HG02610 (cell line): ENCODE data around the gene IL1F10.
A peak's percentile ranks its signal among the peaks of the same experiment; 100 is the strongest.

Experiments used
- ATAC-seq: cut with Tn5 transposase; IDR thresholded peaks from one replicate; pipeline ENCODE4 v1.9.1; 2021; ENCODE audit warnings: mild to moderate bottlenecking, moderate library complexity; ENCODE audit not compliant: unreplicated experiment

IL1F10 gene

DNA sequence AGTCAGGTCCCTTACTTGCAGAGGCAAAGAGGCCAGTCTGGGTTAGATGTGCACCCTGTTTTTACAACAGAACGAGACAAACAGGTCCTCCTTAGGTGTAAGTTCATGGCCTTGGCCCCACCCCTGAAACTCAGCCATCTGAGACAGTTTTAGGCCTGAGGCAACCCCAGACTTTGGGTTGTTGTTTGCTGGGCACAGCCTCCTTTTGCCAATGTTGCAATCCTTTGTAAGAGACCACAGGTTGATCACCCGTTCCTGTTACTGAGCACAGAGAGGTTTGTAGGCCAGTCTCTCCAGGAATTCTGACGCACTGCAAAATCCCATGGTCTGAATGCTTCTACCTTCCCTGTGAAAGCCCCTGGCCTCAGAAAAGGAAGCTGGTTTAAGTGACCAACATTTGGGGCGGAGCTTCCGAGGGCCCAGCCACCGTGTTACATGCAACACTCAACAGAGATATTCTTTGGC, 44.1 kb downstream of the IL1F10 start:
- no peak for ATAC-seq

DNA sequence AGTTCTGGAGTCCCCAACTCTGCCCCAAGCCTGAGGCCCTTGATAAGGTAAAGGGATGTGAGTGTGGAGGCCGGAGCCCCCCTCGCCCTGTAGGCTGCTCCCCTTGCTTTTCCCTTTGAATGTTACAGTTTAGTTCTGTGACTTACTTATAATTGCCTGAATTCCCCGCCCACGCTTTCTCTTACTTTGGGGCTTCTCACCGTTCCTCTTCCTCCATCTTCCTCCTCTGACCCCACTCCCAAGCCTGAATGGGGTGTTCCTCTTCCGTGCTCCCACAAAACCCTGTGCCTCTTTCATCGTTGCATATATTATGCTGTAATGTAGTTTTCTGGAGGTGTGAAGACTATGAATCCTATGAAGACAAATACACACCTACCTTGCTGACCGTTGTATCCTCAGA, 44.7 kb downstream of the IL1F10 start:
- ATAC-seq, result no peak

DNA sequence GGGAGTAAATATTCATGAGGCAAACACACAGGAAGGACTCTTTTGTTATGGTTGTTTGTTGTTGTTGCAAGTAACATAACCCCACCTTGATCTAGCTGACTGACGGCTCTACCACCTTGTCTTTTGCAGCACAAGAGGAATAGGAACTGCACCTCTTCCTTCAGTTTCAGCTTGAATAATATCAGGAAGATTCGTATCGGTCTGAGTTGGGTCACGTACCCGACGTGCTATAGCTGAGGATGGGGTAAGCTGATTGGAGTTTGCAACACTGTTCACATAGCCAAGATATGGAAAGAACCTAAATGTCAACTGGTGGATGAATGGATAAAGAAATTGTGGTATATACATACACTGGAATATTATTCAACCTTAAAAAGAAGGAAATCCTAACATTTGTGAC, 45.1 kb downstream of the IL1F10 start:
- ATAC-seq, result no peak

DNA sequence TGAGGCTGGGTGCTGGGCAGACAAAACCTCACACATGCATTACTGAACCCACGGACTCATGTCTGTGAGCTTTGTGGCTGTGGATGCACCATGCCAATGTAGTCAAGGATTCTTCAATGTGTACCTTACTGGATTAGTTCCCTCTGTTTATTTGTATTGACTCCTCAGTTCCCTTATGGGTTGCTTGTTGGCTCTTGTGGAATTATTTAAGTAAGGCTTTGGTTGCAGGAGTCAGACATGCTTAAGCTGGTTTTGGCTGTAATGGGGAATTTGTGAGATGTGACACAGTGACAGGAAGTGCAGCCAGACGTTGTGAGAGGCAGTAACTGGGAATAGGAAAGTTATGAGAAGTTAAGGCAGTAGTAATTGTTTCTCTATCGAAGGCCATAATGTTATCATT, 46.0 kb downstream of the IL1F10 start:
- ATAC-seq, result no peak

DNA sequence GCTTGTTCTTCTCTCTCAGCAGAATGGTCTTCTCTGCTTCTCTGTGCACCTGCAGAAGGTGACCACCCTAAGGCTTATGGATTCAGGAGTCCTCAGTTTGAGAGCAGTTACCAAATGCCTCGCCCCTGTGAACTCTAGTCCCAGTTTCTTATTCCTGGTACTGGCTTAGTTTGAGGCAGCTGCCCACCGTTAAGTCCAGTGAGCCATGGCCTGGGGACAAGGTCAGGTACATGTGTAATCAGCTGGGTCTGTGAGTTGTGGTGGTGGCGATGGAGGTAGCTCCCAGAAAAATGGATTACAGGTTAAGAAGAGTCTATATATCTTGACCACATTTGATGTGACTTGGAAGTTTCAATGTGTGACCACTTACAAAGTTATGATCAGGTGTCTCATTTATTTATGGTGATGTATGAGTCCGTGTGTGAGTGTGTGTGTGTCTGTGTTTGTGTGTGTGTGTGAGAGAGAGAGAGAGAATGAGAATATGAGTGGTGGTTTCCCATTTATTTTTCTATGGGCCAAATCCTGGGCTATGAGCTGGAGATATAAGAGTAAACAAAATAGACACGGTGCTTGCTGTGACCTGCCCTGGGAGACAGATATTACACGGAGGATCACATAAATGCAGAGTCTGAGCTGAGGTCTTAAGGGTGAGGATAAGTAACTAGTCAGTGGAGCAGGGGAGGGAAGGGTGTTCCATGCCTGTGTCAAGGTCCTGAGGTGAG, 46.6 kb downstream of the IL1F10 start:
- no peak for ATAC-seq

DNA sequence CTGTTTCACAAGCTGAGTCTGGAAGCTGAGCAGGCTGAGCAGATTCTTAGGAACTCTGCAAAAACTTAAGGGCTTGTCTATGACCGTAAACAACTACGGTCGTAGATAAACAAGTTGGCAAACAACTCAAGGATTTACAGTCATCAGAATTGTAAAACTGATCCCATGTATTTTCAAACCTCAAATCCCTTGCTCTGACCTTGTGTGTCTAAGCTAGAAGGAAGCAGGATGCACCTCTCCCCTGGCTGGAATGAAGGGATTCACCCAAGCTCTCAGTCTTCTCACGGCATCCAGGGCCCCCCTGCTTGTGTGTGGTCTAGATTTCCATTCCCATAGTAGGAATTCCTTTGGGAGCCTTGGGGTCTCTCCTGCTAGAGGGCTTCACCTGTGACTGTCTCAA, 47.2 kb downstream of the IL1F10 start:
- no peak for ATAC-seq

DNA sequence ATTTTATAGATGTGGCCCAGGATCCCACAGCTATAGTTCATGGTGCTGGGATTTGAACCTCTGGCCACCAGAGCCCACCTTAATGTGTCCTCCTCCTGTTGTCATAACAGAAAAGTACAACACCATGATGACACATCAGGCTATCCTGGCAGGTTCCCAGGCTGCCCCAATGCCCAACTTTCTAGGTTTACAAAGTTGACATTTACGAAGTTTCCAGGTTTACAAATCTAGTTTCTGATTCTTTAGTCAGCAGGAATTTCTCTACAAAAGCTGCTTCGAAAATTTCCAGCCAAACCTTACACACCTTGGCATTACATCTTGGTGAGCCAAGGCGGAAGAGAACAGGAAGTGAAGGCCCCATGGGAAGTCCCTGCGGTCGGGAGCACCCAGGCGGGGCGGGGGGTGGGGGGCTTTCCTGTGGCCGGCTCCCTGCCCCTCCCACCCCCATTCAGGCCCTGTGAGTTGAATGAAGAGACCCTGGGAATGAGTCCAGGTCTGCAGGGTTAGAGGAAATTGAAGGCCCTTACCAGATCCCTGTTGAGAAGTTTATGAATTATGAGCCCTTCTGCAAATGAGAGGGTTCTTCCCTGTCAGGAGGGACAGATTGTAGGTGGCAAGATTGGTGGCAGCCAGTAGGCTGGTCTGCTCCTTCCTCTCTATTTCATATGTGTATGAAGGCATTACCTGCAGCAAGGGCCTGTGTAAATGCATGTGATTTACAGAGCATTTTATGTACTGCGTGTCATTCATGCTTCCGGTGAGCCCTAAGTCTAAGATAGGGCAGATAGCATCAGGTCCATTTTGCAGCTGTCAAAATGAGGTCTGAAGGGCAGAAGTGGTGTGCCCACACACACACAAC, 48.6 kb downstream of the IL1F10 start:
- ATAC-seq, result peak; percentile 58

DNA sequence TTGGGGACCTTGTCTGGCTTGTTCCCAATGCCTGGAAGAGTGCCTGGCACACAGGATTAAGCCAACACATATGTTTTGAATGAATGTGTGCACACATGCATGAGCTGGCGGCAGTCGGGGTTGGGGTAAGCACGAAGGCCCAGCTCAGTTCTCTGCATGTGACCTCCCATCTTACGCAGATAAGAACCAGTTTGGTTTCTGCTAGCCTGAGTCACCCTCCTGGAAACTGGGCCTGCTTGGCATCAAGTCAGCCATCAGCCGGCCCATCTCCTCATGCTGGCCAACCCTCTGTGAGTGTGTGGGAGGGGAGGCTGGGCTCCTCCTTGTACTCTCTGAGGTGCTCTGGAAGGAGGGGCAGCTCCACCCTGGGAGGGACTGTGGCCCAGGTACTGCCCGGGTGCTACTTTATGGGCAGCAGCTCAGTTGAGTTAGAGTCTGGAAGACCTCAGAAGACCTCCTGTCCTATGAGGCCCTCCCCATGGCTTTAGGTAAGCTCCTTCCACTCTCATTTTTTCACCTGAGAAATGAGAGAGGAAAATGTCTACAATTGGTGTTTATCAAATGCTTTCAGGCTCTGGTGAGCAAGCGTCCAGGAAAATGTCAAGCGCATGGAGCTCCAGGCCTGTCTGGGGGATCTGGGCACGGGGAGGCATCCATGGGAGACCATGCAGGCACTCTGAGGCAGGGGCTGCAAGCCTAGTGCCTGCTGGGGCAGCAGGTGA, 49.9 kb downstream of the IL1F10 start:
- ATAC-seq, result no peak

DNA sequence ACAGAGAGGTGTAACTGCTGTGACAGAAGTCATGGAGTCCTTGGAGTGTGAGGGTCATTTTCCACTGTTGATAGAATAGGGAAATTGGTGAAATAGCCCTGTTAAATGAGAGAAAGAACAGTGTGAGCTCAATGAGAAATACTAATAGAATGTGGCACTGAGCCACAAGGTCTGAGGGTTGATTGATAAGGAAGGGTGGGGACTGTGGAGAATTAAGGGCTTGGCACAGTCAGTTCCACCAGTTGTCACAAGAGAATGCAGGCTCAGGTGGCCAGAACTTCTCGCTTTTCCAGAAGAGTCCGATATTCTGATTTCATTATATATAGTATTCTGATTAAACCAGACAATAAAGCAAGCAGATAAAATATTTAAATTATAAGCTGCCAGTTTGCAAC, 50.5 kb downstream of the IL1F10 start:
- no peak for ATAC-seq

DNA sequence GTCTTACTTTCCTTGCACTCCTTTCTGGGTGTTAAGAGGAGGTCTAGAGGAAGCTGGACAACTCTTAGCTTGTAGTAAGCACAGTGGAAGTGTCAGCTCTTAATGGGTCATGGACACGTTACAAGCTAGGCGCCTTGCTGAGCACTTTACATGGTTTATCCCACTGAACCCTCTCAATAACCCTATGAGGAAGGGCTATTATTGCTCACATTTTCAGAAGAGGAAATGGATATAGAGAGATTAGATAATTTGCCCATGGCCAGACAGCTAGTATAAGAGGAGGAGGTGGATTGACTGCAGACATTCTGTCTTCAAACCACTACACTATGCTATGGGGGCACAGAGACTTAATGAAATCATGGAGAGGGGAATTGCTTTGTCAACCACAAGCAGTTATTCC, 51.3 kb downstream of the IL1F10 start:
- ATAC-seq, result no peak

DNA sequence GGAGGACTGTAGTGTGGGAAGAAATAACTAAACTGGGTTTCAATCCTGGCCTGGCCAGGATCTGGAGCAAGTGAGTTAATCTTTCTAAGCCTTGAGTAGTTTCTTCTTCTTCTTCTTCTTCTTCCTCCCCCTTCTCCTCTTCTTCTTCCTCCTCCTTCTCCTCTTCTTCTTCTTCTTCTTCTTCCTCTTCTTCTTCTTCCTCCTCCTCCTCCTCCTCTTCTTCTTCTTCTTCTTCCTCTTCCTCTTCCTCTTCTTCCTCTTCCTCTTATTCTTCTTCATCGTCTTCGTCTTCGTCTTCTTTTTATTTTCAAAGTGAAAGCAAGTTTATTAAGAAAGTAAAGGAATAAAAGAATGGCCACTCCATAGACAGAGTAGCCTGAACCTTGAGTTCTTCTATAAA, 53.1 kb downstream of the IL1F10 start:
- no peak for ATAC-seq

DNA sequence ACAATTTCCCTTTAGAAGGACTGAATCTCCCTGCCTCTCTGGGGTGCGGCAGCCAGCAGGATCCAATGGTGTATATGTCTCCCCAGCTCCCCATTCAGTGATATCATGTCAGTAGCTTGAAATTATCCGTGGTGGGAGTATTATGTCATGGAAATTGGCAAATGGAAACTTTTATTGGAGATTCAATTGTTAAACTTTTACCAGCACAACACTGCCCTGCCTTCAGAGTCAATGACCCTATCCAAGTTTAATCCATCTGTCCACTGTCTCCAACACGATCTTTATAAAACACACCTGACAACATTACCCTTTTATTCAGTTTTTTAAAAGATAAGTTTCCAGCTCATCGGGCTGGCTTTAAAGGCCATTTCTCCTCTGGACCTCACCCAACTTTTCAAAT, 54.6 kb downstream of the IL1F10 start:
- no peak for ATAC-seq

DNA sequence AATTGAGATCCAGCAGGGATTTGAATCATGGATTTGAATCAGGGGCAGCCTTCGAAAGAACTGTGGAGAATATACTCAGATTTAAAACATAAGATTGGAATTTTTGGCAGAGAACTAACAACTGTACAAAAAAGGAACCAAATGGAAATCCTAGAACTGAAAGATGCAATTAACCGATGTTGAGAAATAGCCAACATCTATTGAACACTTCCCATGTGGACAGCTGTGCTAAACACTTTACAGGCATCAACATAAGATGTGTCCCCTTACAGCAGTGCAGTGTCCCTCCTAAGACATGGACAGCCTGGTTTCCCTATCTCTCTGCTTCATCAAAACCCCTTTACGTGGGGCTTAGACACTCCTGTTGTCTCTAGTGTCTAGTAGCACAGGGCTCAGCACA, 56.0 kb downstream of the IL1F10 start:
- ATAC-seq, result no peak

DNA sequence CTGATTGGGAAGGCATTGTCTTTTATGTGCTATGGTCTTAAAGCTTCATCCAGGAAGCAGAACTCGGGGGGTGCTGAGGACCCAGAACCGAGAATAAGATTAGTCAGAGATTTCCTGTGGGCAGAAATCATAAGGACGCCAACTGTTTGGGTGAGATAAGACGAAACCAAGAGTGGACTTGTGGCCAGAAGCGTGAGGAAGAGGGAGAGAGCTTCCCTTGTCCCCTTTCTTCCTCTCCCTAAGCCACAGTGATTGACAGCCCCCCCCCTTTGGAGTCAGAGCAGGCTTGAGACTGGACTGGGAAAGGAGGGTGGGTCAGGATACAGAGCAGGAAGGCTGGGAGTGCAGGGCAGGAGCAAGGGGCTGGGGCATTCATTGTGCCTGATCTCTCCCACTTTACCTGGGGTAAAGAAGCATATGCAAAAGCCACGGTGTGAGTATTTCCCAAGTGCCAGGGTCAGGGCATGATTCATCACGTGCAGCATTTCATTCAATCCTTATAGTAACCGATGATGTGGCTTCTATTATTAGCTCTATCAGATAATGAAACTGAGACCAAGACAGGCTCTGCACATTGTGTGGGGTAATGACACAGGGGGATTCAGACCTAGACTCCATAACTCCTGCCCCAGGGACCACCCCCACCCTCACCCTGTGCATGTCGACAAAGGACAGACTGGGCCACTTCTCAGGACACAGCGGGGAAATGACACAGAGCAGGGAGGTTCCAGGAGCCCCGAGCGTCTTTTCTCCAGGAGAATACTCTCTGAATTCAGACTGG, 56.6 kb downstream of the IL1F10 start:
- peak; percentile 55 for ATAC-seq
